Activated T-helper 17 cell treated with anti-CD3 and anti-CD28 coated beads, Interleukin-2, amount 50 U/mL, for 72 hours (primary cell): ENCODE measurements around the gene OR52K1. TPM values are rescaled to one million over a fixed set of nuclear protein-coding genes. Genes with fewer than 3 reads are reported as not detected.
"Not testable (repeated sequence)": the region's sequence is repeated elsewhere in the genome, so short reads cannot be mapped to it uniquely, and the experiment has no call there.

Experiments
- ATAC-seq: fragments of 150-1000 bp; cut with Tn5 transposase; replicated peaks from 2 replicates; pipeline ENCODE4 v1.10.0; 2021; ENCODE audit warnings: mild to moderate bottlenecking, moderate library complexity
- H3K27ac Mint-ChIP-seq: one replicate; pipeline ENCODE4 v1.8.0; 2022; ENCODE audit warnings: mixed read lengths
- H3K27me3 Mint-ChIP-seq: one replicate; pipeline ENCODE4 v1.8.0; 2022; ENCODE audit warnings: mixed read lengths
- H3K36me3 Mint-ChIP-seq: one replicate; pipeline ENCODE4 v1.8.0; 2022; ENCODE audit warnings: low read depth, mild to moderate bottlenecking, mixed read lengths
- H3K4me1 Mint-ChIP-seq: one replicate; pipeline ENCODE4 v1.8.0; 2022; ENCODE audit warnings: mixed read lengths
- H3K4me3 Mint-ChIP-seq: one replicate; pipeline ENCODE4 v1.8.0; 2022; ENCODE audit warnings: mild to moderate bottlenecking, mixed read lengths
- H3K9me3 Mint-ChIP-seq: one replicate; pipeline ENCODE4 v1.8.0; 2022; ENCODE audit warnings: mixed read lengths
- total RNA-seq, 2 donors: library from RNA; stranded (reverse); gene quantifications; one replicate each; pipeline ENCODE4 v1.2.3, GENCODE V29; 2022

Gene OR52K1
- total RNA-seq, 2 donors from 2014 or later: 0.05 TPM; not detected in 1

GRCh38 chr11:4466871-4467442, 15.5 kb upstream of the OR52K1 start:
- Mint-ChIP-seq H3K27me3 (peaks cover 27% of the 10 kb centered on the region), H3K36me3 (no peaks in the 10 kb centered on the region)
- ATAC-seq: no peak

GRCh38 chr11:4467811-4468606, 14.4 kb upstream of the OR52K1 start:
- Mint-ChIP-seq H3K36me3 (no peaks in the 10 kb centered on the region), H3K9me3 (peaks cover 10% of the 10 kb centered on the region), H3K4me3 (no peak overlapping the region), H3K27ac (no peak overlapping the region), H3K27me3 (peaks cover 20% of the 10 kb centered on the region), H3K4me1 (no peaks in the 10 kb centered on the region)
- ATAC-seq: peak; percentile 49

More at GRCh38 chr11:4466871-4467442, 15.5 kb upstream of the OR52K1 start:
- H3K27ac Mint-ChIP-seq: no peak overlapping the region
- H3K4me3 Mint-ChIP-seq: no peak overlapping the region
- H3K4me1 Mint-ChIP-seq: no peaks in the 10 kb centered on the region
- H3K9me3 Mint-ChIP-seq: peaks cover 15% of the 10 kb centered on the region

DNA sequence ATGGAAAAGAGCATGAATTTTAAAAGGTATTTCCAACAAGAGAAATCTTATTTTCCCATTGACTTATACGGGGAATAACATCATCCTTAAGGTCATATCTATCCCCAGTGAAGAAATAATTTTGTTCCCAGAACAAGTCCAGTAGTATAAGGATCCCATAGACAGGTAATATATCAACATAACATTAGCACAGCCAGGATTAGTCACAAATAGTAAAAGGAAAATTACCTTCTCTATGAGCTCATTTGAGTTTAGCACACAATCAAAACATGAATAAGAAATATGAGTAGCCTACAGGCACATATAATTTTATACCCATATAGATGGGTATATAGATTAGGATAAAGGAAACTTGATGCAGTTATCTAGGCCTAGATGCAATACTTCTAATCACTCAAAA, 2.8 kb upstream of the OR52K1 start:
- peaks cover 9% of the 10 kb centered on the region for H3K27me3 Mint-ChIP-seq
- H3K36me3 Mint-ChIP-seq: no peaks in the 10 kb centered on the region
- H3K4me1 Mint-ChIP-seq: no peaks in the 10 kb centered on the region
- H3K9me3 Mint-ChIP-seq: no peaks in the 10 kb centered on the region
- H3K27ac Mint-ChIP-seq: no peak overlapping the region
- ATAC-seq: no peak
- no peak overlapping the region for H3K4me3 Mint-ChIP-seq

- peak overlapping the region; percentile 29 for H3K27ac Mint-ChIP-seq
- peaks cover 3% of the 10 kb centered on the region for H3K27me3 Mint-ChIP-seq
- H3K9me3 Mint-ChIP-seq: no peaks in the 10 kb centered on the region
- H3K4me1 Mint-ChIP-seq: no peaks in the 10 kb centered on the region
- no peaks in the 10 kb centered on the region for H3K36me3 Mint-ChIP-seq
- peak; percentile 78 for ATAC-seq
- H3K4me3 Mint-ChIP-seq: no peak overlapping the region
Measured at GRCh38 chr11:4480577-4481239, 1.7 kb upstream of the OR52K1 start.

GRCh38 chr11:4481240-4481582, 1.2 kb upstream of the OR52K1 start:
- Mint-ChIP-seq H3K36me3 (no peaks in the 10 kb centered on the region), H3K4me1 (no peaks in the 10 kb centered on the region), H3K27me3 (peaks cover 3% of the 10 kb centered on the region), H3K4me3 (no peak overlapping the region), H3K9me3 (no peaks in the 10 kb centered on the region), H3K27ac (peak overlapping the region; percentile 29)
- no peak for ATAC-seq

- H3K27ac Mint-ChIP-seq: no peak overlapping the region
- no peaks in the 10 kb centered on the region for H3K4me1 Mint-ChIP-seq
- no peaks in the 10 kb centered on the region for H3K36me3 Mint-ChIP-seq
- H3K4me3 Mint-ChIP-seq: no peak overlapping the region
- H3K9me3 Mint-ChIP-seq: no peaks in the 10 kb centered on the region
- peaks cover 10% of the 10 kb centered on the region for H3K27me3 Mint-ChIP-seq
- no peak for ATAC-seq
Measured at GRCh38 chr11:4484310-4484709, 1.9 kb downstream of the OR52K1 start.

- not testable (repeated sequence) for H3K27ac Mint-ChIP-seq, H3K4me1 Mint-ChIP-seq, H3K4me3 Mint-ChIP-seq, H3K36me3 Mint-ChIP-seq, H3K9me3 Mint-ChIP-seq, ATAC-seq
- H3K27me3 Mint-ChIP-seq: peaks cover 33% of the 10 kb centered on the region
Measured at GRCh38 chr11:4491405-4491804, 9.0 kb downstream of the OR52K1 start.

- Mint-ChIP-seq H3K27me3 (peaks cover 35% of the 10 kb centered on the region), H3K4me3 (peak overlapping the region; percentile 13), H3K4me1 (peaks cover 6% of the 10 kb centered on the region), H3K9me3 (no peaks in the 10 kb centered on the region), H3K36me3 (no peaks in the 10 kb centered on the region), H3K27ac (peak overlapping the region; percentile 67)
- ATAC-seq: peak; percentile 61
Measured at GRCh38 chr11:4491878-4492606, 9.6 kb downstream of the OR52K1 start.

DNA sequence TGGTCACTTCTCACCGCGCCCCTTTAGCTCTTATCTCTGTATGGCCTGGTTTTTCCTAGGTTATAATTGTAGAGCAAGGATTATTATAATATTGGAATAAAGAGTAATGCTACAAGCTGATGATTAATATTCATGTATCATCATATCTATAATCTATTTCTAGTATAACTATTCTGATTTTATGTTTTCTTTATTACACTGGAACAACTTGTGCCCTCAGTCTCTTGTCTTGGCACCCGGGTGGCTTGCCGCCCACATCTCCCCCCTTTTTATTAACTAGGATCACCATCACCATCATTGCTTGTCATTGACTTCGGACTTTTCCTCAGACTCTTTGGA, 11.0 kb downstream of the OR52K1 start:
- ATAC-seq: no peak
- Mint-ChIP-seq H3K27ac (no peak overlapping the region), H3K4me1 (peaks cover 6% of the 10 kb centered on the region), H3K36me3 (no peaks in the 10 kb centered on the region), H3K9me3 (no peaks in the 10 kb centered on the region), H3K4me3 (no peak overlapping the region), H3K27me3 (peaks cover 36% of the 10 kb centered on the region)

GRCh38 chr11:4495487-4495886, 13.0 kb downstream of the OR52K1 start:
- peaks cover 6% of the 10 kb centered on the region for H3K4me1 Mint-ChIP-seq
- H3K27ac Mint-ChIP-seq: no peak overlapping the region
- no peak for ATAC-seq
- H3K4me3 Mint-ChIP-seq: no peak overlapping the region
- H3K9me3 Mint-ChIP-seq: no peaks in the 10 kb centered on the region
- H3K36me3 Mint-ChIP-seq: no peaks in the 10 kb centered on the region
- peaks cover 30% of the 10 kb centered on the region for H3K27me3 Mint-ChIP-seq

DNA sequence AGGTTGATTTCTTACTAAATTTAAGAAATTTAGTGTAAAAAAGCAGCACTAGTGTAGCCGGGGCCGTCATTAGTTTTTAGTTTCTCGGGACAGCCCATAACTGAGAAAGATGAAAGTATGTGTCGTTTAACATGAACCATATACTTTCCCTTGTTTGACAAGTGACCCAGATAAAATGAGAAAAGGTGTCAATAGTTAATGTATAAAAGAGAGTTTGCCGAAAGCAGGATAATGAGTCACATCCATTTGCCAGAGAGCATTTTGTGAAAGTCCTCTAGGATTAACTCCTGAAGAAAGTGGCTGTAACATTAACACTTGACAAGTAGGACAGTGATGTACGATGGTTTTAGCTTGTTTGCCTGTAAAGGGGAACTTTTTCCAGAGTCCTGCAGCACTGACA, 13.5 kb downstream of the OR52K1 start:
- no peak for ATAC-seq
- Mint-ChIP-seq H3K36me3 (no peaks in the 10 kb centered on the region), H3K27ac (no peak overlapping the region), H3K4me1 (peaks cover 6% of the 10 kb centered on the region), H3K9me3 (no peaks in the 10 kb centered on the region), H3K4me3 (no peak overlapping the region), H3K27me3 (peaks cover 30% of the 10 kb centered on the region)

- peaks cover 27% of the 10 kb centered on the region for H3K27me3 Mint-ChIP-seq
- no peaks in the 10 kb centered on the region for H3K9me3 Mint-ChIP-seq
- H3K4me3 Mint-ChIP-seq: no peak overlapping the region
- peaks cover 6% of the 10 kb centered on the region for H3K4me1 Mint-ChIP-seq
- no peak overlapping the region for H3K27ac Mint-ChIP-seq
- ATAC-seq: no peak
- H3K36me3 Mint-ChIP-seq: no peaks in the 10 kb centered on the region
Measured at GRCh38 chr11:4496557-4497248, 14.3 kb downstream of the OR52K1 start.

GRCh38 chr11:4508886-4509285, 26.4 kb downstream of the OR52K1 start:
- H3K9me3 Mint-ChIP-seq: no peaks in the 10 kb centered on the region
- no peak overlapping the region for H3K27ac Mint-ChIP-seq
- no peaks in the 10 kb centered on the region for H3K36me3 Mint-ChIP-seq

More at GRCh38 chr11:4508886-4509285, 26.4 kb downstream of the OR52K1 start:
- Mint-ChIP-seq H3K4me3 (no peak overlapping the region), H3K27me3 (peaks cover 18% of the 10 kb centered on the region), H3K4me1 (no peaks in the 10 kb centered on the region)
- ATAC-seq: no peak
